ENCODE data around the gene MED9.
"Not testable (repeated sequence)": the region's sequence is repeated elsewhere in the genome, so short reads cannot be mapped to it uniquely, and the experiment has no call there.

The MED9 gene

DNA sequence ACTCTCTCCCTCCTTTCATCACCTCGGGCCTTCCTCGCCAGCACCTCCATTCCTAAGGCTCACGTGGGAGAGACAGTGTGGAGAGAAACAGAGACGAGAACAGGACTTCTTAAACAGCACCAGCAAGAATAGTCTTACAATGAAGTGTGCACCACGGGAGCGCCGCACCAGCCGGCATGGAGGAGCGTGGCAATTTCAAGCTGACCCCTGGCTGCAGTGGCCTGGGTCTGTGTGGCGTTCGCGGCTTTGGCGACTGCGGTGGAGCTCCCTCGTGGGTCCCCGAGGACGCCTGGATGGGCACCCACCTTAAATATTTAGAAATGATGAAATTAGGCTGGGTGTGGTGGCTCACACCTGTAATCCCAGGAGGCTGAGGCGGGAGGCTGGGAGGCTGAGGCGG is 20.5 kb upstream of the MED9 start:
- DNase-seq = no peak

DNA sequence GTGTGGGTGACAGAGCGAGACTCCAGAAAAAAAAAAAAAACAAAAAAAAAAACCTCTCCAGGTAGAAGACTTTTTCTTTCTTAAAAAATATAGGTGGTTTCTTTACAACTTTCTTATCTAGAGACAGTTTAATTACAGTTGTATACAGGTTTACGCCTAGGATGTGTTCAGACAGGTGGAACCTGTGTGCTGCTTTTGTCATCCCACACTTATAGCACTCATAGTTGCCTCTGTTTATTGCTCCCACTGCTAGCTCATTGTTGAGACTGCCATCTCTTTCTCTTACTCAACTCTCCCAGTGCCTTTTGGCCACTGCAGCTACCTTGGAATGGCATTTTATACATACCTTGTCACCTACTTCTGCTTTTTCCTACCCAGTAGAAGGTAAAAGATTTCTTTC is 19.1 kb upstream of the MED9 start:
- DNase-seq = no peak

DNA sequence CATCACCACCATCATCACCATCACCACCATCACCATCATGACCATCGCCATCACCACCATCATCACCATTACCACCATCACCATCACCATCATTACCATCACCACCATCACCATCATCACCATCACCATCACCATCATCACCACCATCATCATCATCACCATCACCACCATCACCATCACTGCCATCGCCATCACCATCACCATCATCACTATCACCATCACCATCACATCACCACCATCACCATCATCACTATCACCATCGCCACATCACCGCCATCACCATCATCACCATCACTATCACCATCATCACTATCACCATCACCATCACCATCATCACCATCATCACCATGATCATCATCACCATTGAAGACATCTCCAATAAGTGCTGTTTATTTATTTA is 16.8 kb upstream of the MED9 start:
- no peak for DNase-seq

DNA sequence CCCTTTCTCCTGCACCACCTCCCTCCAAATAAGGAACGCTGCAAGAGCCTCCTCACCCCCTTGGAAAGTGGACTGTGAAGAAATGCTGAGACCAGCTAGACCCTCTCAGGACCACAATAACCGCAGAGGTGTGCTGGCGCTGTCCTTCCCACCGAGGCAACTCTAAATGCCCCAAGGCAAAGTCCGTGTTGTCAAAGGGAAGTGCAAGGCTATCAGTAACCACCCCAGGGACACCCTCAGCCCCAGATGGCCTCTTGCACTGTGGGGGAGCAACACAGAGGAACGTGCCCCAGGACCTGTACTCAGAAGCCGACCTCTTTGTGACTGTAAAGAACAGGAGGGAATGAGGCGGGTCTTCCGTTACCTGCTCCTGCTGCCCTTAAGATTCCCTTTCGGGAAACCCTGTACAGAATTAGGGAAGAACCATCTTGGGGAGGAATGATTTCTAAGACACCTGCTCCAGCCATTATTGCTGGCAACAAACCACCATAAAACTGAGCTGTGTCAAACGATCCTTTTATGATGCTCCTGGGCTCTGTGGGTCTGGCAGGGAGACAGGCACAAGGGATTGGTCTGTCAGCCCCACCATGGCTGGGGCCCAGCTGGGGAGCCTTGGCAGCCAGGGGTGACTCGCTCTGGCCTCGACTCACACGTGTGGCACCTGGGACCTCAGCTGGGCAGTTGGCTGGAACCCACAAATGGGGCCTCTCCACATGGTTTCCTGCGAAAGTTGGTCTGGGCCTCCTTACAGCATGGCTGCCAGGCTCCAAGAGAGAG is 14.6 kb upstream of the MED9 start:
- no peak for DNase-seq

DNA sequence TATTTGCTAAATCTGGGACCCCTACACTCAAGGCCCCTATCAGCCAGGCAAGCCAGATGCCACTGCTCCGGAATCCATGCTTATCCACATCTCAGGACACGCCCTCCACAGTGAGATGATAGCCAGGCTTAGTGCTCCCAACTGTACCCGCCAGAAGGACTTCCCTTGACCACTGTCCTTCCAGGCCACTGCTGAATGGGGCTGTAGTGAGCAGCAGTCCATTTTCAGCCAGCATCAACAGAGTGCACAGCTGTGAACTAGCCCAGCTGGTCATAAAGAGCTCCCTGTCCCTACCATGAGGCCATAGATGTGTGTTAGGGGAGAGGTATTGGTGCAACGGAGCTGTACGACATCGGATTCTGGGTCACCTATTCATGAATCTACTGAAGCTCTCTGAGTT is 13.0 kb upstream of the MED9 start:
- DNase-seq = no peak

DNA sequence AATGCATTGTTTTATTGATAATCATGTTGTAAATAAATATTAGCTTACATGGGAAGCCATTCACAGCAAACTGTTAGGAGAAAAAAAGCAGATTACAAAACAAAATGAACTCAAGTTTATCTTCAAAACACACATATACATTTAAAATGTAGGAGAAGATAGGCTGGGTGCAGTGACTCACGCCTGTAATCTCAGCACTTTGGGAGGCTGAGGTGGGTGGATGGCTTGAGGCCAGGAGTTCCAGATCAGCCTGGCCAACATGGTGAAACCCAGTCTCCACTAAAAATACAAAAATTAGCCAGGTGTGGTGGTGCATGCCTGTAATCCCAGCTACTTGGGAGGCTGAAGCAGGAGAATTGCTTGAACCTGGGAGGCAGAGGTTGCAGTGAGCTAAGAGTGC is 10.9 kb upstream of the MED9 start:
- DNase-seq = not testable (repeated sequence)

DNA sequence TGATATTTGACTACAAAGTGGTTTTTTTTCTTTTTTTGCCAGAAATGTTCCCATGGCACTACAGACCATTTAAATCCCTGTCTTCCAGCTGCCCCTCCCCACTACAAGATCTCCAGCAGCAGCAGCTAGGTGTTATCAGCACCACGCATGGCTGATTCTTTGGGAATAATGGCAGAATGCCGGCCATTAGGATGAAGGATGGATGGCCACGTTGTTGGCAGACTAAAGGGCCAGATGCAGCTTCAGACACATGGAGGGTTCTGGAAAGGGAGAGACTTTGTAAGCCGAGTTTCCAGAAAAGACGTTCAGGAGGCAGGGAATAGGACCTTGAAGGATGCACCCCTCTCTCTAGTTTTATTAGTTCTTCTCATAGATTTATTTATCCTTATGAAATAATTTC is 10.3 kb upstream of the MED9 start:
- DNase-seq = no peak

DNA sequence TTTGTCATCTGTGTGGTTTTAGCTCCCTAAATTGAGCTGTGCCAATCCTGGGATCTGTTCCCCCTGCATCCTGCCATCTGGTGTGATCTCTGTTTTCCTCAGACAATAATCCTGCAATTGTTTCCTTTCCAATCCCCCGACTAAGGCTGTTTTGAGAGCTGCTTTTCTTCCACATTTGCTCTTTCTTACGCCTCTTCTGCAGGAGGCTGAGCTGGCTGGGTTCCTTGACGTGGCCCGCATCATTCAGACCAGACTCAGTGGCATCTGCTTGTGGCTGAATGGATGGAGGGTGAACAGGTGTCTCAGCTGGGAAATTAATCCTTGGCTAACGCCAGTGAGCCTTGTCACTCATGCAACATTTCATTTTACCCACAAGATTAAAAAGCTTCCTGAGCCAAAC is 9.8 kb upstream of the MED9 start:
- no peak for DNase-seq

DNA sequence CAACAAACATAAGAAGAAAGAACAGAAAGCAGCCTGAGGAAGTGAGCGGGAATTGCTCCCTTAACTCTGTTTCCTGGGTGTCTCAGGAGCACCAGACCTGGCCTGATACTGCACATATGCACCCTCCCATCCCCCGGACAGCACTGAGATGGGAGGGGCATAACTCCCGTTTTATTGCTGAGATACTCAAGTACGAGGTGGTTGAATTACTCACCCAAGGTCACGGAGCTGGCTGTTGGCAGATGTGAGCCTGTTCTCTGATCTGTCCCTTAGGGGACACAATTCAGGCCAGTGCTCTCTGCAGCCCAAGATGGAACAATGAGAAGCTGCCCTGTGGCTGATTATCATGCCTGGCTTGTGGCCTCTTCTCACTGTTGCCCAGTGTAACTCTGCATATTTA is 9.1 kb upstream of the MED9 start:
- no peak for DNase-seq

DNA sequence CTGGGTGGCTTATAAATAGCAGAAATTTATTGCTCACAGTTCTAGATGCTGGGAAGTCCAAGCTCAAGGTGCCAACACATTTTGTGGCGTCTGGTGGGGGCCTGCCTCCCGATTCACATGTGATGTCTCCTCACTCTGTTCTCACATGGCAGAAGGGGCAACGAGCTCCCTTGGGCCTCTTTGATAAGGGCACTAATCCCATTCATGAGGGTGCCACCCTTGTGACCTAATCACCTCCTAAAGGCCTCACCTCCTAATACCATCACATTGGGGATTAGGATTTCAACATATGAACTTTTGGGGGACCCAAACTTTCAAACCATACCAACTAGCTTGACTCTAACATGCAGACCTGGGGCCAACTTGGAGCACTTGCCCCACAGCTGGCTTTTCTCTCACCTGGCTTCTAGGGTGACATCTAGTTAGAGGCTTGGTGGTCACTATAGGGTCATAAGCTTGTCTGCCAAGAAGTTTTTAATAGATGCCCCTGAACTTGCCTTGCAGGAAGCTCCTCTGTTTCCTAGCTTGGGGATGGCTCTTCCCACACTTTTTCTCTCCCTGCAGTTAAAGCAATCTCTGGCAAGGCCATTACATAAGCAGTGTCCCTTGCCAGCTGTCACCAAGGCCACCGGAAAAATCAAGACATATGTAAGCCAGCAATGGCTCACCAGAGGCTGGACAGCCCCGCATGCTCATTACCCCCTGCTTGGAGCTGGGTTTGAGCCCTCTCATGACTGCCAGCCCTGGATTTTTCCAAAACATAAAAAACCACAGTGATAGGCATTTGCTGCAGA is 8.4 kb upstream of the MED9 start:
- no peak for DNase-seq

DNA sequence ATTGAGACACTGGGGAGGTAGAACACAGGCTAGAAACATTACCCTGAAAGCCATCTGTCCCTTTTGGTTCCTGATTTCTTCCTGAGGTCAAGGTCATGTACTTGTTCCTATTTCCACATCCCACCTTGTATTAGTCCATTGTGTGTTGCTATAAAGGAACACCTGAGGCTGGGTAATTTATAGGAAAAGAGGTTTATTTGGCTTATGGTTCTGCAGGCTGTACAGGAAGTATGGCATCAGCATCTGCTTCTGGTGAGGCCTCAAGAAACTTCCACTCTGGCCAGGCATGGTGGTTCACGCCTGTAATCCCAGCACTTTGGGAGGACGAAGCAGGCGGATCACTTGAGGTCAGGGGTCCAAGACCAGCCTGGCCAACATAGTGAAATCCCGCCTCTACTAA is 7.4 kb upstream of the MED9 start:
- DNase-seq = no peak

DNA sequence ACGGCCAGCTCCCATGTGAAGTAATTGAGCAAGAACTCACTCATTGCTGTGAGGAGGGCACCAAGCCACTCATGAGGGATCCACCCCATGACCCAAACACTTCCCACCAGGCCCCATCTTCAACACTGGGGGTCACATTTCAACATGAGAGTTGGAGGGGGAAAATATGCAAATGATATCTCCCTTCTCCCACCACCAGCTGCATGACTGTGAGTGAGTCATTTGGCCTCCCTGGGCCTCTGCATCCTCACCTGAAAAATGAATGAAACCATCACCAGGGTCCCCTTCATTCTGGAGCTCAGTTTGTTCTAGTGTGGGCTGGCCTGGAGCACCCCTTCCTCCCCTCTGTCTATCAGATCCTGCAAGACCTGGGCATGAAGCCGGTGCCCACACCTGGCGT is 6.8 kb upstream of the MED9 start:
- no peak for DNase-seq

DNA sequence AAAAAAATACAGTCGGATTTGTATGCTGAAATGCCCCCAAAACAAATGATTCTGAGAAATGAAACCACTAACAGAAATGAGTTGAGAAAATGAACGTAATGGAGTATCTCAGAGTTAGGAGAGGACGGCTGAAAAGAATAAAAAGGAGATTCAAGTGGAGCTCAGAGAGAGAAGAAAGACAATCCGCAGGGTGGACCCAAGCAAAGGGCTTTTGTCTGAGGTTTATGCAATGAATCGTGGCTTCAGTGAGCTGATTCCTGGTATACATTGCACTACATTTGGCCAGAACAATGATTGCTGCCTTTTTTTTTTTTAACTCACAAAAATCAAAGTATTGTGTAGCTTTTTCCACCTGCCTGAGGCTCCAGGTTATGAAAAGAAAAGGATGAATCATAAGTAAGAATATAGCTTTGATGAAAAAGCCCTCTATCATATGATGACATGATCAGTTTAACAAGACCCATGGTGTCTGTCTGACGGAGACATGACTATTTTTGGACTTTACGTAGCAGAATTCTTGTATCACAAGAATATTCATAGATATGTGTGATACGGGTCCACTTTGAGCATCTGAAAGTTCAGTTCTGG is 4.4 kb upstream of the MED9 start:
- no peak for DNase-seq

DNA sequence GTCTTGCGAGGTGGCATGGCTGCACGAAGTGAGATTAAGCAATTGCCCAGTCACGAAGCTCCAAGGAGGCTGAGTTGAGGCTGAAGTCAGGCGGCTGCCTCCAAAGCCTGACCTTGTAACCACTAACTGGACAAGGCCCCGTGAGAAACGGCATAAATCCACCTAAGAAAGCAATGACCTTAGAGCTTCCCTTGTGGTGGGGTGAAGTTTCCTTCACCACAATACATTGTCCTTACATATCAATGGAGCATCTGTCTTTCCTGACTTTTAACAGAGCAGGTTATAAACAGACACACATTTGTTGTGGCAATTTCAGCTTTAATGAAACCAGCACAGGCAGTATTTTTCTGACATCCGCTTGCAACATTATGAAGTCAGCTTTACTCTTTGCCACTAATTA is 2.5 kb upstream of the MED9 start:
- no peak for DNase-seq

DNA sequence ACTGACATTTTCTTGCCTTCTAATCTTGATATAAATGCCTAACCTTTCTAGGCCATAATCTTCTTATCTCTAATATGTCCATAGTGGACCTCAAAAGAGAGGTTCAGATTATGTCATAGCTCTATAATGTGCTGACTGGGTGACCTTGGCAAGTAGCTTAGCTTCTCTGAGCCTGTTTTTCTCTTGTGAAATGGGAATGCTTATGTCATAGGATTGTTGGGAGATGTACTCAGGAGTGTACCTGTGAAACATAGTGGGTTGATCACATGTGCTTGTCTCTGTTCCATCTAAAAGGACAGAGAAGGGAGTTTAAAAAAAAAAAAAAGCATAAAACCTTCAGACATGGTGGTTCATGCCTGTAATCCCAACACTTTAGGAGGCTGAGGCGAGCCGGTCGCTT is 2.4 kb downstream of the MED9 start:
- DNase-seq = no peak

DNA sequence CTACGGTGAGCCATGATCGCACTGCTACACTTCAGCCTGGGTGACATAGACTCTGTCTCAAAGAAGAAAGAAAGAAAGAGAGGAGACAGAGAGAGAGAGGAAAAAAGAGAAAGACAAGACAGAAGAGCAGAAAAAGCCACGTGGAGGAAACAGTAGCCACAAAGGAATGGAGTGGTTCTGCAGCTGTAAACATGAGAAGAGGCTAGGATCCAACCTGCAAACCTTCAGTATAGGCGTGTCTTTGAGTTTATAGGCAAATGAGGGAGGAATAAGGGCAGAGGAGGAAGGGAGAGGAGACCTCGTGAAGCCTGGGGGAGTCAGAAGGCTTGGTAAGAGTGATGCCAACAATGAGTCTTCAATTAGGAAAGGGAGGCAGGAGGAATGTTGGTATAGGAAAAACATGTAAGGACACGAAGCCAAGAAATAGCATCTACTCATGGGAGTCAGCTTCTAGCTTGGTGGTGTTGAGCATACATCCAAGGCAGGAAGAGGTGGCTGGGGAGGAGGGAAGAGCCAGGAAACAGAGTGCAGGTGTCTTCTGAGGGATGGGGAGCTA is 3.9 kb downstream of the MED9 start:
- no peak for DNase-seq

DNA sequence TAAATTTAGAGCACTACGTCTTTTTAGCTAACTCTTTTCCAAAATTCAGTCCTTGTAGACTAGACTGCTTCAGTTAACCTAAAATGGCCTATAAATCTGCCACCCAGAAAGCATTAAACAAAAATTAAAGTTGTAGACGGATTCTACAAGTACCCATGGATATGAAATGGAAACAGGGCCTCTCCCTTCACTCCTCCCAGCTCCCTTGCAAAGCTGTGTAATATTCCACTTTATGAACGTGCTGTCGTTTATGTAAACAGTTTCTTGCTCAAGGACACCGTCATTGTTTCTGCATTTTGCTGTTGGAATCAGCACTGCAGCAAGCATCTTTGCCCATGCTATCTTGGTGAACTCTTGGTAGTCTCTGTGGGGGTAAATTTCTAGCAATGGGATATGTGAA is 5.1 kb downstream of the MED9 start:
- no peak for DNase-seq

DNA sequence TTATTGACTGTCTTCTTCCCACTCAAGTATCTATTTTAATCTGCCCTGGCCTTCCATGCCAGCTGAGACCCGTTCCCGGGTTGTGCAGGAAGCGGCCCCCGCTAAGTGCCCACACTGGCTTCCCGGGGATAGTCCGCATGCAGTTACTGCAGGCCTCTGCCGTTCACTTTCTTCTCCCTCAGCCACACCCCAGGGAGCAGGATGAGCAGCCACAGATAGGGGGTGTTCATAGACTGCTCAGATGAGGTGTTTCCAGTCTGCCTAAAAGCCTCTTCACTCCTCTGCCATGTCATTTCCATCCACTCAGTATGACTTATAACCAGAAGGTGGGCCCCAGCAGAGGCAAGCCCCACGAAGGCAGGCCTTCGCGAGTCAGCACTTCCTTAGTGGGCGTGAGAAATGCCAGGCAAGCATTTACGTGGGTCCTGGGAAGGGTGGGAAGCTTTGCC is 7.7 kb downstream of the MED9 start:
- no peak for DNase-seq

DNA sequence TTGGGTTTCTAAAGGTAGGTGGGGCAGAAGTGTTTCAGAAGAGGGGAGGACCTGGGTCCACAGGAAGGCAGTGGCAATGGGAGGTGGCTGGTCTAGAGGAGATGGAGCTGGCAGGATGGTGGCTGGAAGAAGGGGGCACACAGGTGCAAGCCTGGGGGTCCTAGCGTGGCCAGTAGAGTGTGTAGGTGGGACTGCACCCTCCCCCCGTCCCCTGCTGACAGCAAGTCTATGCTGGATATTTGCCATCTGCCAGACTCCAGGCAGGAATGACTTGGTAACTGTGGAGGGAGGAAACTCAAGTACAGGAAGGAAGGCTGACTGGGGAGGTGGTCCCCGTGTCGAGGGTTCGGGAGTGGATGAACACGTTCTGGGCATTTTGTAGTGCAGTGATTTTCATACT is 8.6 kb downstream of the MED9 start:
- no peak for DNase-seq

DNA sequence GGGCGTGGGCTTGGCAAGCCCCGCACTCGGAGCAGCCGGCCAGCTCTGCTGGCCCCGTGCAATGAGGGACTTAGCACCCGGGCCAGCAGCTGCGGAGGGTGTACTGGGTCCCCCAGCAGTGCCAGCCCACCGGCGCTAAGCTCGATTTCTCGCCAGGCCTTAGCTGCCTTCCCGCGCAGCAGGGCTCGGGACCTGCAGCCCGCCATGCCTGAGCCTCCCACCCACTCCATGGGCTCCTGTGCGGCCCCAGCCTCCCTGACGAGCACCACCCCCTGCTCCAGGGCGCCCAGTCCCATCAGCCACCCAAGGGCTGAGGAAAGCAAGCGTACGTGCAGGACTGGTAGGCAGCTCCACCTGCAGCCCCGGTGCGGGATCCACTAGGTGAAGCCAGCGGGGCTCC is 9.6 kb downstream of the MED9 start:
- not testable (repeated sequence) for DNase-seq

DNA sequence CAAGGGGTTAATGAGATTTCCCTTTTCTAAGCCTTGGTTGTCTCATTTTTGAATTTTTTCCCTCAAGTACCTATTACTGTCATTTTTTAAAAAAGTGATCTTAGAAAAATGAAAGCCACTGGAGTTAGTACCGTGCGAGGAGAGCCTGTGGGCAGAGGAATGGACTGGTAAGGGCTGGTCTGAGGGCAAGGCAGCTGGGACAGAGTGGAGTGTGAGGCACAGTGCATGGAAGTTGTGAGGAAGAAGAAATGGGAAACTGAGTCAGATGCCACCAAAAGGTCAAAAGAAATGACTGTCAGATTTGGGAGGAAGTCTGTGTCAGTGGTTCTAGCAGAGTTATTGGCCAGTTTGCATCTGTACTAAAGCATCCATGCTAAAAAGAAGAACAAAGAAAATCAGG is 11.2 kb downstream of the MED9 start:
- no peak for DNase-seq

DNA sequence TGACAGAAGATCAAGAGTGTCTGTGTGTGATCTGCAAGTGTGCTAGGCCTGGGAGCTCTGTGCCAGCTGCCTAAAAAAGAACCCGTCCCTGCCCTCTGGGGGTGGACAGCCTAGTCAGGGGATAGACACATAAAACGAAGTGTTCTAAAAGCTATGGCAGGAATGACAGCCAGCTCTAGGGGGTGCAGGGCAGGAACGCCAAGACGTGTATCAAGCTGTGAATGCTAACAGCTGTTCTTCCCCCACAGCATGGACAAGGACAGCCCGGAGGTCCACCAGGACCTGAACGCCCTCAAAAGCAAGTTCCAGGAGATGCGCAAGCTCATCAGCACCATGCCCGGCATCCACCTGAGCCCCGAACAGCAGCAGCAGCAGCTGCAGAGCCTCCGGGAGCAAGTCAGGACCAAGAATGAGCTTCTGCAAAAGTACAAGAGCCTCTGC is 14.3 kb downstream of the MED9 start:
- DNase-seq = no peak

DNA sequence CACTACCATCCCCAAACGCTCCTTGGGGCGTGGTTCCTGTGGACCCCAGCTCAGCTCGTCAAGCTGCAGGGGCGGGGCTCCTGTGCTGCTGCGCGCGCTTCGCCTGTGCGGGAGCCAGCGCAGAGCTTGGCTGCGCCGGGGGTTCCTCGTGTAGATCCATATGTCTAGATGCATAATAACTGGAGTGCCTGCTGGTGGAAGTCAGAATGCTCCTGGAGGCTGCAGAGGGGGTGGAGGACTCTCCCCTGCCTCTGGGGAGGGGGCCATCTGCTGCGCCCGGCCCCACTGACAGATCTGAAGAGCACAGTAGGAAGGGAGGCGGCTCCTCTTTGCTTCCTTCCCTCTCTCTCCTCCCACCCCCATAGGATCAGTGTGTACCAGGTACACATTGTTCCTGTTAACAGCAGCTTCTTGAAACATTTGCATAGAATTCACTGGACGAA is 14.8 kb downstream of the MED9 start:
- DNase-seq = no peak

DNA sequence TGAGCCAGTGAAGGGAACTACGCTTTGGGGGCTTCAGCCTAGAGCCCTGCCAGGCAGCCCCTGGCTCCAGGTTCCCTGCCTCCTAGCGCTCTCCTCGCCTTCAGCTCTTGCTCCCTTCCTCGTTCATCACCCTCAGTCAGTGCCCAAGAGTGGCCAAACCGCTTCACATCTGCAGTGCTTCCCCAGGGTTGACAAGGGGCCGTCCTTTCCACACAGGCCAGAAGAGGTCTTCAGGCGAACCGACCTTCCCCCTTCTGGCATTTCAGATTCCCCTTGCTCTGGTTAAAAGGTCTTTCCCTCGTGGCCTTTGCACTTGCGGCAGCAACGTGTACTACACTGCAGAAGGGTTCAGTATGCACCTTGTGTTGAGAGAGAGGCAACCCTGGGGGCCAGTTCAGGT is 15.3 kb downstream of the MED9 start:
- no peak for DNase-seq
